AG04449 (cell line): ENCODE measurements around the gene NID2.

Experiments
- CTCF ChIA-PET: fragments of 350-600 bp; formaldehyde crosslinking; extraction: SDS; loops from one replicate; lab custom pipeline; 2021; ENCODE audit warnings: antibody characterized with exemption; lab: Yijun Ruan, JAX
- POLR2A ChIA-PET: fragments of 400-600, 350-600 bp; formaldehyde crosslinking; extraction: SDS; loops from one replicate; lab custom pipeline; 2020; ENCODE audit warnings: antibody characterized with exemption, inconsistent platforms; lab: Yijun Ruan, JAX
- DNase-seq: peaks from one replicate; pipeline ENCODE4 v3.0.0-alpha.2; 2010; ENCODE audit warnings: low read depth, low spot score
- H3K4me3 ChIP-seq: 2 replicates; pipeline ENCODE4 v1.5.1; 2011; ENCODE audit warnings: low read depth, mild to moderate bottlenecking, control low read depth, low read length
- TF ChIP-seq, protein P1 (sequence below): IDR thresholded peaks from one replicate; pipeline ENCODE4 v1.5.1; 2011; ENCODE audit warnings: mild to moderate bottlenecking, moderate library complexity, low read length, control low read depth, inconsistent platforms; ENCODE audit not compliant: insufficient read depth; ENCODE audit errors: missing control alignments

Gene NID2

DNA sequence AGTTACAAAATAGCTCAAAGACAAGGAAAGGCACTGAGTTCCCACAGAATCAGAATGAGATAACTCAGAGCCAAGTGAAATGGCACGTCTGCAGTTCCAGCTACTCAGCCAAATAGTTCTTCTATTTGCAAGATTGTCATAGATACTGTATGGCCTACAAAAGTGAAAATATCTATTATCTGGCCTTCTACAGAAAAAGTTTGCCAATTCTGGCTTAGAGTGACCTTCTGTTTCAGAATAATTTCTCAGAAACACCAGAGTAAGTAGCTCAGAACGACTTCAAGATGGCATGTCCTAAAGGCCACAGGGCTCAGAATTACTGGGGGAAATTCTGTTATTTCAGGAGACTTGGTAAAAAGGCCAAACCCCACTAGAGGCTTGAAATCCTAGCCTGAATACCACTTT lies 90.2 kb downstream of the NID2 start:
- TF ChIP-seq, protein P1, sequence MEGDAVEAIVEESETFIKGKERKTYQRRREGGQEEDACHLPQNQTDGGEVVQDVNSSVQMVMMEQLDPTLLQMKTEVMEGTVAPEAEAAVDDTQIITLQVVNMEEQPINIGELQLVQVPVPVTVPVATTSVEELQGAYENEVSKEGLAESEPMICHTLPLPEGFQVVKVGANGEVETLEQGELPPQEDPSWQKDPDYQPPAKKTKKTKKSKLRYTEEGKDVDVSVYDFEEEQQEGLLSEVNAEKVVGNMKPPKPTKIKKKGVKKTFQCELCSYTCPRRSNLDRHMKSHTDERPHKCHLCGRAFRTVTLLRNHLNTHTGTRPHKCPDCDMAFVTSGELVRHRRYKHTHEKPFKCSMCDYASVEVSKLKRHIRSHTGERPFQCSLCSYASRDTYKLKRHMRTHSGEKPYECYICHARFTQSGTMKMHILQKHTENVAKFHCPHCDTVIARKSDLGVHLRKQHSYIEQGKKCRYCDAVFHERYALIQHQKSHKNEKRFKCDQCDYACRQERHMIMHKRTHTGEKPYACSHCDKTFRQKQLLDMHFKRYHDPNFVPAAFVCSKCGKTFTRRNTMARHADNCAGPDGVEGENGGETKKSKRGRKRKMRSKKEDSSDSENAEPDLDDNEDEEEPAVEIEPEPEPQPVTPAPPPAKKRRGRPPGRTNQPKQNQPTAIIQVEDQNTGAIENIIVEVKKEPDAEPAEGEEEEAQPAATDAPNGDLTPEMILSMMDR: no peak
- ChIA-PET CTCF (interaction anchor here (0.7 to 7.1 kb wide), 40 partner anchors 12 to 696 kb away, joined by 3 to 143 read pairs (median 5); partner anchors contain the start of genes GNG2 and RTRAF), POLR2A (no interaction called here)
- DNase-seq: no peak
- H3K4me3 ChIP-seq: no peak overlapping the region

GRCh38 chr14:51977075-51977474 lies 91.8 kb downstream of the NID2 start:
- TF ChIP-seq, protein P1: no peak
- no peak overlapping the region for H3K4me3 ChIP-seq
- ChIA-PET POLR2A (no interaction called here), CTCF (interaction anchor here (0.8 to 7.1 kb wide), 13 partner anchors 11 to 694 kb away, joined by 3 to 143 read pairs (median 19); partner anchors contain the start of genes GNG2 and RTRAF)
- DNase-seq: no peak

- H3K4me3 ChIP-seq: no peak overlapping the region
- DNase-seq: no peak
- ChIA-PET CTCF (interaction anchor here (0.9 to 1.3 kb wide), 2 partner anchors 11 to 192 kb away, joined by 3 to 4 read pairs; no protein-coding TSS in a partner anchor), POLR2A (no interaction called here)
- TF ChIP-seq, protein P1: no peak
These were observed 96.3 kb downstream of the NID2 start for GRCh38 chr14:51972566-51972965.

DNA sequence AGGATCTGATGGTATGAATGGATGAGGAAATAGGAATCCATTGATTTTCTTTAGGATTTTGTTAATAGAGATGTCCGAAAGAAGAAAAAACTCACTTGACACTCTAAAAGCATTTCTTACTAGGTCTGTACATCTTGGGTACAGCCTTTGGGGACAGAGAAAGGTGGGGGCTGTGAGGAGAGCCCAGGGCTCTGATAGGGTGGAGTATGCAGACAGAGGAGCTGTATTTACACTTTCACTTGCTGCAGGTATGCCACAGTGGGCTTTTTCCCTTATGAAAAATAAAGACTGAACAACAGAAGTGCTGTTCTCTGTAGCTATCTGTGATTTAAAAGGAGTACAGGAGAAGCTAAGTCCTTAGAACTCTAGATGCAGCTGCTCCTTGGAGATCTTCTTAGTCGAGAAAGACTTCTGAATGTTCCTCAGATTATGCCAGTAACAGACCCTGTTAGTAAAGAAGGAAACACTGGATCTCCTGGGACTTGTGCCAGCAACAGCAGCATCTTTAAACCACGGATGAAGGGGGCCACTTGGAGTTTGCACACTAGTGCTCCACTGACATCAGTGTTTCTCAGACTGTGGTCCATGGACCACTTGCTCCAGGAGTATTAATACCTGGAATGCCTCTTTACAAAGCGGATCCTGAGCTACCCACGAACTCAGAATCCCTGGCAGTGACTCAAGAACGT lies 98.9 kb downstream of the NID2 start:
- DNase-seq: no peak
- no peak overlapping the region for H3K4me3 ChIP-seq
- TF ChIP-seq, protein P1: no peak
- CTCF ChIA-PET: interaction anchor here (0.8 to 12.0 kb wide), 5 partner anchors 9 to 686 kb away, joined by 3 to 143 read pairs (median 5); no protein-coding TSS in a partner anchor
- POLR2A ChIA-PET: no interaction called here

GRCh38 chr14:51967521-51967920 lies 101.3 kb downstream of the NID2 start:
- ChIA-PET CTCF (interaction anchor here (1.3 to 12.0 kb wide), 2 partner anchors 11 to 183 kb away, joined by 4 to 143 read pairs; no protein-coding TSS in a partner anchor), POLR2A (interaction anchor here (0.7 kb wide), 1 partner anchor 45 kb away, joined by 3 read pairs; no protein-coding TSS in a partner anchor)
- TF ChIP-seq, protein P1: no peak
- no peak for DNase-seq
- no peak overlapping the region for H3K4me3 ChIP-seq

GRCh38 chr14:51963286-51963685 lies 105.6 kb downstream of the NID2 start:
- H3K4me3 ChIP-seq: no peak overlapping the region; the same call in 1 of the 2 replicates

More at GRCh38 chr14:51963286-51963685, 105.6 kb downstream of the NID2 start:
- TF ChIP-seq, protein P1: no peak
- no peak for DNase-seq
- ChIA-PET POLR2A (no interaction called here), CTCF (interaction anchor here (0.9 to 12.0 kb wide), 4 partner anchors 11 to 168 kb away, joined by 3 to 143 read pairs (median 4); no protein-coding TSS in a partner anchor)
